GM18873 (cell line): ENCODE data around the gene MEF2A.
"Not testable (repeated sequence)": the region's sequence is repeated elsewhere in the genome, so short reads cannot be mapped to it uniquely, and the experiment has no call there.

Source experiments
- ATAC-seq: cut with Tn5 transposase; IDR thresholded peaks from one replicate; pipeline ENCODE4 v1.9.1; 2021; ENCODE audit warnings: mild to moderate bottlenecking, moderate library complexity, moderate number of reproducible peaks; ENCODE audit not compliant: unreplicated experiment, low FRiP score

MEF2A gene

DNA sequence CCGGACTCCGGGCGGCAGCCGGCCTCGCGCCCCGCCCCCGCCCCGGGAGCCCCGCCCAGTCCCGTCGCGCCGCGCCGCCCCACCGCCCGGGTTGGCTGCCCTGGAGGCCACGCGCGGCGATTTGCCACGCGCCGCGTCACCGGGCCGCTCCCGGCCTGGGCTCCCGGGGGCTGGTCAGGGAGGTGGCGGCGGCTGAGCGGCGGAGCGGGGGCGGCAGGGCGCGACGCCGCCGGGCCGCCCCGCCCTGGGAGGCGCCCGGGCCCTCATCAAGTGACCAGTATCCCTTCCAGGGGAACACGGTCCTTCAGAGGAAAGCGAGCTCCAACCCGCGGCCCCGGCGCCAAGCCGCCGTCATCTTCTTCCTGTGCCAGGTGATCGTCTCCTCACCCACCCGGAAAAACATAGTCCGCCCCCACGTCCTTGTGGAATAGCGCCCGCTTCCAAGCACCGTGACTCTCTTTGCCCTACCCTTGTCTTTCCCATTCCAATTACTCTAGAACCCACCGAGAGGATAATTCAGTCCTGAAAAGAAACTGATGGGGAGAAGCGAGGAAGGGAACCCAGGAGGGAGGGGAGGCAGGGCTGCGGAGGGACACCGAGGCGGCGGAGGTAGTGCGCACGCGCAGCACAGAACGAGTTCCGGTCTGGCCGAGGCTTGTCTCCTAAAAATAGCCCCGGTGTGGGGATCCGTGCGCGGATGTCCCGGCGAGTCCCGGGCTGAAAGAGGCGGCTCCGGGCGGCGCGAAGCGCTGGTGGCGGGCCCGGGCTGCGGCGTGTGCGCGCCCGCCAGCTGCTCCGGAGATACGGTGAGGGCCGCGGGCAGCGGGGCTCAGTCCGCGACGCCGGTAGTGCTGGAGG is at the start of gene MEF2A:
Gene MEF2A (plus strand): TSS at position 686 of the 858 bp plus-strand sequence. CDS start 67,136 bp downstream, outside the sequence.
- ATAC-seq = peak; percentile 45

DNA sequence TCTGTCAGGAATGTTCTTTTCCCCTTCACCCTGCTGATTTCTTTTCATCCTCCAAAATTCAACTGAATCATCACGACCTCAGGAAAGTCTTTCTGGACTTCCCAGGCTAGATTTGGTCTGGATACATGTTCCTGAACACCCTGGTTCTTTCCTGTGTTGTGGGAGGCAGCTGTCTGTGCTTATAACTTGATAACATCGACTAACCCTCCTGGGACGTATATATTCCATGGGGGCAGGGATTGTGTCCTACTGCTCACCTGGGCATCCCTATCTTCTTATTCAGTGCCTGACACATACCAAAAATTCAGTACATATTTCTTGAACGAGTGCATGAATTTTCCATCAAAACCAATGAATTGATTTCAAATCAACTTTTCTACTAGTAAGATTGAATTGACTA is 47.6 kb upstream of the MEF2A start:
- no peak for ATAC-seq

DNA sequence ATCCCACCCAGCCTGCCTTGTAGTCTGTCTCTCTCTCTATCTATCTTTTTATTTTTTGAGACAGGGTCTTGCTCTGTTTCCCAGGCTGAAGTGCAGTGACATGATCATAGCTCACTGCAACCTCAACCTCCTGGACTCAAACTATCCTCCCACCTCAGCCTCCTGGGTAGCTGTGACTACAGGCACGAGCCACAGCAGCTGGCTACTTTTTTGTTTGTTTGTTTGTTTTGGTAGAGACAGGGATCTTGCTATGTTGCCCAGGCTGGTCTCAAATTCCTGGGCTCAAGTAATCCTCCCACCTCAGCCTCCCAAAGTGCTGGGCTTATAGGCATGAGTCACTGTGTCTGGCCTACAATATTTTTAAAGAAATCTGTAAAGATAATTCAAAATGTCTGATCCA is 46.4 kb upstream of the MEF2A start:
- ATAC-seq = not testable (repeated sequence)

DNA sequence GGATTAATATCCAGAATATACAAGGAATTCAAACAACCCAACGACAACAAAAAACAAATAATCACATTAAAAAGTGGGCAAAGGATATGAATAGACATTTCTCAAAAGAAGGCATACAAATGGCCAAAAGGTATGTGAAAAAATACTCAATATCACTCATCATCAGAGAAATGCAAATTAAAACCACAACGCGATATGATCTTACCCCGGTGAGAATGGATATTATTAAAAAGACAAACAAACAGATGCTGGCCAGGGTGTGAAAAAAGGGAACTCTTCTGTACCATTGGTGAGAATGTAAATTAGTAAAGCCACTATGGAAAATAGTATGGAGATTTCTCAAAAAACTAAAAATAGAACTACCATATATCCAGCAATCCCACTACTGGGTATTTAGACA is 43.5 kb upstream of the MEF2A start:
- ATAC-seq = no peak

DNA sequence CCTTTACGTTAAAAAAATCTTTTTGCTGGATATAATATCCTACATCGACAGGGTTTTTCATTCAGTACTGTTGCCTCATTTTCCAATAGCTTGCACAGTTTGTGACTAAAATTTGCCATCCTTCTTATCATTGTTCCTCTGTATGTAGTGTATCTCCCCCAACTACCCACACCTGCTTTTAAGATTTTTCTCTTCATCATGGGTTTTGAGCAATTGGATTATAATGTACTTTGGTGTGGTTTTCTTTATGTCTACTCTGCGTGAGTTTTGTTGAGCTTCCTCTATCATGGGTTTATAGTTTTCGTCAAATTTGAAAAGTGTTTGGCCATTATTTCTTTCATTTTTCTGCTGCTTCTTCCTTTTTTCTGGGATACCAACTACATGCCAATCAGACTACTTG is 39.6 kb upstream of the MEF2A start:
- no peak for ATAC-seq

DNA sequence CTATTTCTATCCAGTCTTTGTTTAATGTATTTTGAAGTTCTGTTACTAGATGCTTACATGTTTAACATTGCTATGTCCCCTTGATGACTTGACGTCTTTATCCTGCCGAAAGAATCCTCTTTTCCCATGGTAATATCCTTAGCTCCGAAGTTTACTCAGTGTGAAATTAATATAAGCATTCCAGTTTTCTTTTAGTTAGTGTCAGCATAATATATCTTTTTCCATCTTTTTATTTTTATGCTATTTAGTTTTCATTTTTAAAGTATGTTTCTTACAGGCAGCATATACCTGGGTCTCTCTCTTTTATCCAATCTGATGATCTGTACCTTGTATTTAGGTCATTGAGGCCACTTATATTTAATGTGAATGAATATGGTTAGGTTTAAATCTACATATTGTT is 39.1 kb upstream of the MEF2A start:
- no peak for ATAC-seq

DNA sequence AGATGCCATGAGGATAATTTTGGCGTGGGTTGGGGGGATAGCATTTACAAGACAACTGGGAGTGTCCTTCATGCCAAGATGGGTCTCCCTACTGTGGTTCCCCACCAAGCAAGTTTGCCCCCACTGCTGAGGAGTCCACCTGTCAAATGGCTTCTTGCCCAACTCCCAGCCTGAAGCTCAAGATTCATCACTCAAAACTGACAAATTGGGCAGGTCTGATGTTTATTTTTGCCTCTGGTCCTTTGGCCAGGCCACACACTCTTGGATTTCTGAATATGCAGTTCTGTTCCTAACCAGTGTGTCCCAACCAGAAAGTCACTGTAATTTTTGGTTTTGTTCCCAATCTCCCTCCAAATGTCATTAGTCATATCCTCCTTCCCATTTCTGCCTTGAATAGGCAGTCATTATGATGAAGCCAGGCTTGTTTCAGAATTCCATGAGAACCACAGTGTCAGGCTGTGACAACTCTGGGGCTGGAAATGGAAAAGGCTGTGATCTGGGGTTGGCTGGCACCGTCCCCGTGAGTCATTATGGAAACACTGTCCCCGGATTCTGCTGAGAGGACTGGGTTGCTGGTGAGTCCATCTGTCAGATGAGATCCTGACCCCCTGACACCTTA is 29.3 kb upstream of the MEF2A start:
- ATAC-seq = no peak

DNA sequence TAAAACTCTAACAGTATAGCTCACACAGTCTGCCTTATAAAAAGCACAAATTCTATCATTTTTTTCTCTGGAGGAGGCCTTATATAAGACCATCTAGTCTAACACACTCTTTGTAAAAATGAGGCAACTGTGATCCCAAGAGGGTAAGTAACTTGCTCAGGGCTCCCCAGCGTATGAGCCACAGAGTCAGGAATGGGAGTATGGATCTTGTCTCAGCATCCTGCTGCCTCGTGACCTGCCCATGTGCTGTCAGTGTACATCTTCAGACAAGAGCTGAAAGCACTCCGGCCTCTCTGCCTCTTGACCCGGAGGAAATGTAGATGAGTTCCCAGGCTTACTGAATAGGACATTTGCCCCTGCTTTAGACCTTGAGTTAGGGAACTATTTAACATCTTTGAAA is 28.4 kb upstream of the MEF2A start:
- ATAC-seq = no peak

DNA sequence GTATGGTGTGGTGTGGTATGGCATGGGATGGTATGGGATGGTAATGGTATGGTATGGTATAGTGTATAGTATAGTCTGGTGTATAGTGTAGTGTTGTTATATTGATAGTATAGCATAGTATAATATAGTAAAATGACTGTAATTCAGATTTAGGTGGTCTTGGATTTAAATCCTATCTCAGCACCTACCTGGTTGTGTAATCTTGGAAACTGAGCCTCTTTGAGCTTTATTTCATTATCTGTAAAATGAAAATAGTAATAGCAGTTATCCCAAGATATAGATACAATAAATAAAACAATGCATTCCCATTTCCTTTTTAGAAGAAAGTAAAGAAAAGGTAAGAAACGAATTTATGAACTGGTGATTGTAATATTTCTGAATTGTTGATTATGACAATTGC is 27.5 kb upstream of the MEF2A start:
- ATAC-seq = no peak

DNA sequence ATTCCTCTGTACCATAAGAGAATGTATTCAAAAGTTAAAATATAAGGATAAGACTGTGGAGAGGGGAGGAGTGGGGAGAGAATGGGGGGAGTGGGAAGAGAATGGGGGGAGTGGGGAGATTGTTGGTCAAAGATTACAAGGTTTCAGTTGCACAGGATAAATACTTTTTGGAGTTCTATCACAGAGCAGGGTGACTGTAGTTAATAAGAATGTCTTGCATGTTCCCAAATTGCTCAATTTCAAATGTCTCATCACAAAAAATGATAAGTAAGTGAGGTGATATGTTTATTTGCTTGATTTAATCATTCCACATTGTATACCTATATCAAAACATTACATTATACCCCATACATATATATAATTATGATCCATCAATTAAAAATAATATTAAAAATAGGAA is 23.0 kb upstream of the MEF2A start:
- ATAC-seq = no peak

DNA sequence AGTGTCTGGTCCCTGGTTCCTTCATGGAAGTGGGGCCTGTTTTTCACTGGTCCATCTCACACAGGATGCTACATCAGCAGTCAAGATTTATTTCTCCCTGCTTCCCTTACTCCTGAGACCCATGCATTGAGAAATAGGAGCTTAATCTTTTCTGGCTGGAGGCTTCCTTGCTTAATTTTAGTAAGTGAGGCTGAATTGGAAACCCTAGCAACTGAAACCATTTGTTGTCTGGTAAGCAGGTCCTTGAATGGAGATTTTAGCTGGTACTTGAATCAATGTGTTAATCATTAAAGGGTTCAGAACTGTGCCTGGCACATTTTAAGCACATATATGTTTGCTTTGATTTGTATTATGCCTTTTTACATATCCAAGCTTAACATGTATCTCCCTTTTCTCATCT is 20.2 kb upstream of the MEF2A start:
- ATAC-seq = no peak

DNA sequence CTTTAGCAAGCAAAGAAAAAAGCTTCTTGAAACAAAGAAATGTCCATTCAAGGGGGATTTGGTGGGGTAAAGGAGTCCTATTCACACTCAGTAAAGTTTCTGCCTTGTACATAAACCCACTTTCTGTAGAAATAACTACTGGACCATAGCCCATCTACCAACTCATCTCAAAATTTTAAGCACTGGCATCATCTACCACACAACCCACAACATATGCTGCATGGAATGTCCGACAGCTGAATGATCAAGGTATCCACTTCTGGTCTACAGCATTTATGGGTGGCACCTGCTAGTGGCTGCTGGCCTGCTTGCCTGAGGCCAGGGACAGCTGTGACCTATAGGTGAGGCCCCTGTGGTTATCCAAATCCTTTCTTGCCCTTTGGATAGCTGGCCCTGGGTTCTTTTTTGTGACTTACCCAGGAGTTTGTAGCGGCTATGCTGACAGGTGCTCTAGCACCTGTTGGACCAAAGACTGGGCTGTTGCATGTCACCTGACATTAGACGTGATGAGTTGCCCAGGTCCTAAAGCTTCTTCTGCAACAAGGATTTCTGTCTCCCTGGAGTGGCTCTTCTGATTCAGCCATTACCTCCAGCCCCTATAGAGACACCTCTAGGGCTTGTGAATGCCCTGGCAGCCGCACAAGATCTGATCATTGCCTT is 19.2 kb upstream of the MEF2A start:
- no peak for ATAC-seq

DNA sequence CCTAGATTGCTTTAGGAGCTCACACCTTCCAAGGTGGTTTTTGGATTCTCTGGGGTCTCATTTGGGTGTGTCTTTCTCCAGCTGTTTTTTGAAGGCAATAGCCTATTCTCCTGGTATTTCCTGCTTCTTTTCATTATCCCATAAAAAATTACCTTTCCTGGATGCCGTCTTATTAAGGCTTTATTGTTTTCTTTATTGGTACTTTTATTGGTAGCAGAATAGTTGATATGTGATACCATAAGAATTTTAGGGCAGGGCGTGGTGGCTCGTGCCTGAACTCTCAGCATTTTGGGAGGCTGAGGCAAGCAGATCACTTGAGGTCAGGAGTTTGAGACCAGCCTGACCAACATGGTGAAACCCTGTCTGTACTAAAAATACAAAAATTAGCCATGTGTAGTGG is 18.3 kb upstream of the MEF2A start:
- no peak for ATAC-seq

DNA sequence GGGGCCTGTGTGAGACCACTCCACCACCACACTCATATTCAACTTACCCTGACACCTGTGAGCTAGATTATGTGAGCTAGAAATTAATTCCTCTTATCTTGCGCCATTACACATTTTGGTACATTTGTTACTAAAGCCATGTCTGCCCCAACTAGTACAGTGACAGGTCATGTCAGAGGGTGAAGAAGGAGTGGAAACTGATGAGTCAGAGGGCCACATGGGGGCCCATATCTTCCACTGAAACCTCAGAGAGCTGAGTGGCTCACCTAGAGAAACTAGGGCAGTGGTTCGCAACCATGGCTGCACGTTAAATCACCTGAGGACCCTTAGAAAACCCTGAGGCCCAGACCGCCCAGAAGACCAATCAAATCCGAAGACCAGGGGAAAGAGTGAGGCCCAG is 15.7 kb upstream of the MEF2A start:
- no peak for ATAC-seq

DNA sequence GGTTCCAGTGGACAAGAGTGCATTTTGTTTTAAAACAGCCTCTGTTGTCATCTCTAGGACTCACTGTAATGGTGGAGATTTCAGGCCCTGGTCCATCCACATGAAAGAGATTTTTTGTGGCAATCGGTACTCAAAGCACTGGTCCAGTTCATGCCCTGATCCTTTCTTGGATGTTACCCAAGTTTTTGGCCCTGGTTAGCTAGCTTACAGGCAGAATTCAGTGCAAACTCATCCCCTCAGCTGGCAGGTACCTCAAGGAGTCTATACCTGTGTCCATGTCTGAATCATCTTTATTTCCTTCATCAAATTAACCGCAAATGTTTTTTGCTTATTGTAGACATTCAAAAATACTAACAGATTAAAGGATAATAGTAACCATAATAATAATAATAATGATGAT is 13.7 kb upstream of the MEF2A start:
- no peak for ATAC-seq

DNA sequence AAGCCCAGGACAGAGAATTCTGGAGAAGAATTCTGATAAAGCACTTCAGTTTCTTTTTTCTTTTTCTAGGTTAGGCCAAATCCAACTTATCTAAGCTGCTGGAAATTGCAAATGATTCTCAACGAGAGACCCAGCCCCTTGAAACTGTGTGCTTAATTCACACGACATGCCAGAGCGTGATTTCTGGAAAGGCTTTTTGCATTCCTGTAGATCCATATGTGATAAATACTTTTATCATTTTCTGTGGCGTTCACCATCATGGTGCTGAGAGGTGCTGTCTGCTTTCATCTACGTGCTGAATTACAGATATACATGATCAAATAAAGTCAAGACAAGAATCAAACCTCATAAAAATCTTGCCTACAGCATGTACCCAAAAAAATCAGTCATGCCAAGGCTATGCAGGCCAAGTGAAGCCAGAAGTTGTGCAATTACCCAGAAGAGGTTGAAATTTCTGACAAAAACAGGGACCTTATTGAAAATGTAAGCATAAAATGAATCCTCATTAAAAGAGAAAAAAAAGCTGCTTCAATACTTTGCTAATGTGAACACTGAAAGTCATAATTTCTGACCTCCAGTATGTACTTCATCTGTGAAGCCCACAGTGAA is 10.8 kb upstream of the MEF2A start:
- no peak for ATAC-seq

DNA sequence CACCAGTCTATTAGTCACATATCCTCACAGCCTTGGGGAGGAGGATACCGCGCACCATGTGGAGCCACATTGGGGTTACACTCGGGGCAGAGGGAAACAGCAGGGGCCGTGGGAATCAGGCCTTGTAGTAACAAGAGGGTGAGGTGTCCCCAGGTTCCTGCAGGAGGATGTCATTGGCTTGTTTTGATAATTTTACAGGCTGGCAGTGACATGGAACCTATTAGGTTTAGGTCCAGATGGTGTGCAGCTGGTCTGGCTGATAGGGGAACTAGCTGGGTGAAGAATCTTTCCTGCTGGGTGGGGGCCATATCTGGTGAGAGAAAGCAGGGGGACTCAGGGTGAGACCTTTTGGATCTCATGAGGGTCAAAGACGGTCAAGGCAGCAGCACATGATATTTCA is 9.8 kb upstream of the MEF2A start:
- ATAC-seq = no peak

DNA sequence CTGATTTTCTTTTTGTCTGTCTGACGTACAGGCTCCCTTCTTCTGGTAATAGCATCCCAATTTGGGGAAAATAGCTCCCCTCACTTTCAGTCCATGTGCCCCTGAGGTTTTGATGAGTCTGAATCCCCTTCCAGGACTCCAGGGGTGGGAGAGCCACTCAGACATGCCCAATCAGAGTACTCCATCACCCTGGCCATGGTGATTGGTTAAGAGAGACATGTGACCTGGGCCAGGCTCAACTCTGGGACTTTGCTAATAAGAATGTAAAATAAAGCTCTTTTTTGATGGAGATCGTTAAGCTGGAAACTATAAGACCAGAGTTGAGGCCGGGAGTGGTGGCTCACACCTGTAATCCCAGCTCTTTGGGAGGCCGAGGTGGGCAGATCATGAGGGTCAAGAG is 9.2 kb upstream of the MEF2A start:
- no peak for ATAC-seq

DNA sequence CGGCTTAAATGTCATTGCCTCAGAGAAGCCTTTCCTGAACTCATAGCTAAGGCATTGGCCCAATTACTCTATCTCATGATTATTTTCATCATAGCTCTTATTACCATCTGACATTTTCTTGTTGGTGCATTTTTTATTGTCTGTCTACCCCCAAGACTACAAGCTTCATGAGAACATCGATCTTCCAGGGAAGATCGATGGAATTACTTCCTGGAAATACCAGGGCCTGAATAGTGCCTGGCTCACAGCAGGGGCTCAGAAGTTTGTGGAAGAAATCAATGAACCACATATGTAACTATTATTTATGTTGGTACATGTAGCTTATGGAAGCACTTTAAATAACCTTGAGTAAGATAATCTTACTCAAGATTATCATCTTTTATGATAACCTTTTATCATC is 7.7 kb upstream of the MEF2A start:
- no peak for ATAC-seq

DNA sequence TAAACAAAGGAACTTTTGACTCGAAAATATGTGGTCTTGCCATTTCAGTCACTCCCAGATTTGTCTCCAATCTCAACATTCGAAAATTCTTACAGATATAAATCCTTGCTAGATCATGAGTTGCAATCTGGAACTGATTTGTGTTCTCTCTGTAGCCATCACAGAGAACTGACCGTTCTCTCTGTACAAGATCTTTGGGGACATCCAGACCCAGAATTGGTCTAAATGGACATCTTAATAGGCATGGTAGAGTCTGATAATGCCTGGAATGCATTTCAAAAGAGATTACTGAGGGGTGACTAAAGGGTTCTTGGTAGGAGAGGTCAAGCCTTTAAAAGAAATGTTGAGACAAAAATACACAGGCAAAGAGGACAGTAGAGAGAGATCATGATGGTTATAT is 7.2 kb upstream of the MEF2A start:
- ATAC-seq = no peak
